Motor neuron (in vitro differentiated cells): ENCODE results near the gene ERAL1. TPM values are rescaled to one million over a fixed set of nuclear protein-coding genes. Genes with fewer than 3 reads are reported as not detected.

Experiments used
- ATAC-seq, 8 experiments: fragments of 200-7000 bp; cut with Tn5 transposase; replicated peaks in 6 of 8; 2 replicates each; pipeline ENCODE4 v1.8.0; 2021; ENCODE audit warnings: mild to moderate bottlenecking in 8 of 8, moderate library complexity in 8 of 8
- H3K27ac ChIP-seq, 2 donors: fragments of 250-450 bp; sonication (Bioruptor Pico); 2 replicates each; pipeline ENCODE4 v1.9.0; 2021; ENCODE audit warnings: antibody characterized with exemption in 2 of 2, mild to moderate bottlenecking in 2 of 2, moderate library complexity in 1 of 2
- H3K4me1 ChIP-seq, 2 donors: fragments of 250-450 bp; sonication (Bioruptor Pico); replicated peaks in 1 of 2; 2 replicates each; pipeline ENCODE4 v1.6.1; 2021; ENCODE audit warnings: antibody characterized with exemption in 2 of 2, mild to moderate bottlenecking in 2 of 2, moderate library complexity in 1 of 2
- H3K4me3 ChIP-seq, 5 donors: fragments of 250-450 bp; sonication (Bioruptor Pico); 2 replicates each; pipeline ENCODE4 v1.9.0; 2021; ENCODE audit warnings: antibody characterized with exemption in 5 of 5, mild to moderate bottlenecking in 5 of 5, moderate library complexity in 4 of 5
- WGBS, 10 experiments: fragments of 450-650 bp; shearing (Covaris generic); methylation state at CpG; one replicate each; pipeline ENCODE4 v1.0.0; 2022; 5-methylcytosine and 5-hydroxymethylcytosine counted together
- in situ Hi-C, 9 experiments: fragments of 400-800 bp; cut with MboI; loops; one replicate each; pipeline ENCODE4 v1.15.0; 2021; ENCODE audit warnings: low sequenced_read_pairs in 9 of 9, low pct_unique_long_range_greater_than_20kb in 2 of 9; ENCODE audit not compliant: unreplicated experiment in 9 of 9
- total RNA-seq, 8 experiments: library from RNA; unstranded; fragments of 300-600 nt; gene quantifications; 2 replicates each; pipeline versions ENCODE4 v1.2.3 to v1.2.4, GENCODE V29; 2022

ERAL1 gene
- total RNA-seq, result 10 to 100 TPM; 19.0 to 56.8 (median 26.9) TPM

DNA sequence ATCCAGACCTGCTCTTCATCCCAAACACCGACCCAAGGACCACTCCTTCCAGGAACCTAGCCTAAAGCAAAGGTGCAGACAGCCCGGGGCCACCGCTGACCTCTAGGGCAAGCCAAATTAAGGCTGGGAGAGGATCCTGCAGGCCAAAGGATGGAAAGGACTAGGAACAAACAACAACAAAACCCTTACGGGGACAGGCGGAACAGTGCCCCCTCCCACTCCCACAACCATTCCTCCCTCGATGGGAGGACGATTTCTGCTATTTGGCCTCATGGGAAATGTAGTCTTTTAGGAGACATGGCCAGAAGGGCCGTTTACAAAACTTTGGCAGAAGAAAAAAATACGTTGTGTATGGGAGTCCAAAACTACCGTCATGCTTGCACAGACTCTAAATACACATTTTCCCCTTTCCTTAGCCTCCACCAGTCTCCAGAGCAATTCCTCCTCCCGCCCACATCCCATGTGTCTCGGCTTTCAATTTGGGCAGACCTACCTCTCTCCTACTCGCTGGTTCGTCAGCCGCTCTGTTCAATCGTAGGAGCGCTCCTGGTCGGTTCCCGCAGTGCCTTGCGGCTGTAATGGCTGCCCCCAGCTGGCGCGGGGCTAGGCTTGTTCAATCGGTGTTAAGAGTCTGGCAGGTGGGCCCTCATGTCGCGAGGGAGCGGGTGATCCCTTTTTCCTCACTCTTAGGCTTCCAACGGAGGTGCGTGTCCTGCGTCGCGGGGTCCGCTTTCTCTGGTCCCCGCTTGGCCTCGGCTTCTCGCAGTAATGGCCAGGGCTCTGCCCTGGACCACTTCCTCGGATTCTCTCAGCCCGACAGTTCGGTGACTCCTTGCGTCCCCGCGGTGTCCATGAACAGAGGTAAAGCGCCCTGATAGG lies at the start of gene ERAL1:
ERAL1 (plus strand) TSS at position 560 of the 879 bp plus-strand sequence; CDS start at position 579, 19 bp downstream.
- peak; percentile 99 to 100 (median 100) for ATAC-seq
- Histone ChIP-seq H3K27ac (peak within 1 kb of the TSS; percentile 45 to 71), H3K4me3 (peak within 1 kb of the TSS; percentile 66 to 95 (median 90)), H3K4me1 (peaks cover 3 to 7% of the 10 kb centered on the region in 2 donors)
- 0 to 29% (median 4%) methylated on average over 2 to 38 of the region's 42 CpGs; no CpG with 5 or more reads in 1 of the 10 experiments for WGBS, 10 experiments
- in situ Hi-C loops, result loop anchor here in 1 of 9 experiments (25.0 kb wide), 1 partner anchor 92 kb away; no protein-coding TSS in a partner anchor

DNA sequence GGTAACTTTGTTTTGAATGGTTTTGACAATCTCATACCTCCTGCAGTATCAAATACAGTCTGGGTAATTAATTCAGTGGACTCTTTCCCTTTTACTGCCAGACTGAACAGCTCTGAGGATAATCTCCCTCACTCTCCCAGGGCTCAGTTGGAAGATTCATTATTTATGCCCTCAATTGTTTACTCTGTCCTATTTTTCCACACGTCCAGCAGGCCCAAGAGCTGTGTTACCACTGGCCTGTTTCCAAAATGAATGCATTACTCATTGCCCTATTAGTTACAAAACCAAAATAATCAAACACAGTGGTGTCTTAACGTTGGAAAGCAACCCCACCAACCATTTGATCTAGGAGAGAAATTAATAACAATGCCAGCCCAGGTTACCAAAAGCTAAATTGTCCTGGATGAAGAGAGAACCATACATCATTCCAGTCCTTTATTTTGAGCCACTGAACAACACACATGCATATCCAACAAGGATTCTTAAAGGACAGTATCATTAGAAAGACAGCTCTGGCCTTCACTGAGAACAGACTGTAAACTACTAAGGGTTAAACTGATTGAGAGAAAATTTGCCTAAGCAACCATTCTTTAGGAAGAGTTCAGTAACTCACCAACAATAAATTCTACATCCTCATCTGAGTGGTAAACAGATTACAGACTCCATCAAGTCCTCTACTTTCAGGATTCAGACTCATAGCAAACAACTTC lies 46.7 kb upstream of the ERAL1 start:
- peak in 2 of 8 experiments; percentile 1 to 8 for ATAC-seq
- Histone ChIP-seq H3K27ac (peak overlapping the region in 1 of 2 donors; percentile 11), H3K4me3 (peak overlapping the region in 1 of 5 donors; percentile 3), H3K4me1 (peaks cover 22 to 29% of the 10 kb centered on the region in 2 donors)
- WGBS, 10 experiments, result 0 to 20% (median 0%) methylated on average over 1 to 2 of the region's 2 CpGs; no CpG with 5 or more reads in 2 of the 10 experiments
- in situ Hi-C loops, result no loop called here

DNA sequence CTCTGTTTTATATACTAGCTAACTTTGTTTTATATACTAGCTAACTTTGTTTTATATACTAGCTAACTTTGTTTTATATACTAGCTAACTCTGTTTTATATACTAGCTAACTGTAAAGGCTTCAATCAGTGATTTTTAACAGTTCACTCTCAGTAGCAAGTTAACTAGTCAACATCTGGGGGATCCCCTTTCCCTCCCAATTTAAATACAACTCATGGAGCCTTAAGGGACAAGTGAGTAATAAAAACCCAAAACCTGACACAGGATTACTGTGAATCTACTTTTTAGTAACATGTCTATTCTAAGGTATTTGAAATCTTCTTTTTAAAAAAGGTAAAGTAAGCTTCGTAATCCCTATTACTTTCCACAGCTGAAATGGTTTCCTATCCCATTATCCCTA lies 44.4 kb upstream of the ERAL1 start:
- ATAC-seq, result no peak
- Histone ChIP-seq H3K27ac (no peak overlapping the region), H3K4me1 (peaks cover 22 to 31% of the 10 kb centered on the region in 2 donors), H3K4me3 (no peak overlapping the region)
- WGBS, 10 experiments, result 71 to 100% (median 100%) methylated on average over 1 of the region's 1 CpG; no CpG with 5 or more reads in 2 of the 10 experiments
- in situ Hi-C loops, result no loop called here

DNA sequence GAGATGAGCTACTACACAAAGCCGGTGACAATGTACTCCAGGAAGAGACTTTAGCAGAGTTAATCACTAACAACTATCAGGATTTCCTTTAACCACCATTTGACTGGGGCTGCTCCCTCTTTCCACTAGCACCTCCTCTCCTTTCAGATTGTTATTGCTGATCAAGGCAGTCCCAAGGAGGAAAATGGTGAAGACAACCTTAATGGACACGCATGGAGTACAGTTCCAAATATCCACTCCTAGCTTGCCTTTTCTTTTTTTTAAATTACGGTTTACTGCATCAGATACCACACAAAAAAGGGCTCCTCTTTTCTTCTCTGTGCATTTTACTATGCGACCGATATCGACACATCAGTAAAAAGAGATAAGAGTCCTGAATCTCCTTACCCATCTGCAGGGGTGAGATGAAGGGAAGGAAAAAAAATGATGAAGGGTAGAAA lies 43.1 kb upstream of the ERAL1 start:
- 0 to 25% (median 4%) methylated on average over 2 to 6 of the region's 6 CpGs; no CpG with 5 or more reads in 3 of the 10 experiments for WGBS, 10 experiments
- peak overlapping the region; percentile 29 to 65 for H3K27ac ChIP-seq
- in situ Hi-C loops, result no loop called here
- peaks cover 22 to 31% of the 10 kb centered on the region in 2 donors for H3K4me1 ChIP-seq
- ATAC-seq, result peak in 1 of 8 experiments; percentile 0
- H3K4me3 ChIP-seq, result peak overlapping the region; percentile 72 to 96 (median 79)

DNA sequence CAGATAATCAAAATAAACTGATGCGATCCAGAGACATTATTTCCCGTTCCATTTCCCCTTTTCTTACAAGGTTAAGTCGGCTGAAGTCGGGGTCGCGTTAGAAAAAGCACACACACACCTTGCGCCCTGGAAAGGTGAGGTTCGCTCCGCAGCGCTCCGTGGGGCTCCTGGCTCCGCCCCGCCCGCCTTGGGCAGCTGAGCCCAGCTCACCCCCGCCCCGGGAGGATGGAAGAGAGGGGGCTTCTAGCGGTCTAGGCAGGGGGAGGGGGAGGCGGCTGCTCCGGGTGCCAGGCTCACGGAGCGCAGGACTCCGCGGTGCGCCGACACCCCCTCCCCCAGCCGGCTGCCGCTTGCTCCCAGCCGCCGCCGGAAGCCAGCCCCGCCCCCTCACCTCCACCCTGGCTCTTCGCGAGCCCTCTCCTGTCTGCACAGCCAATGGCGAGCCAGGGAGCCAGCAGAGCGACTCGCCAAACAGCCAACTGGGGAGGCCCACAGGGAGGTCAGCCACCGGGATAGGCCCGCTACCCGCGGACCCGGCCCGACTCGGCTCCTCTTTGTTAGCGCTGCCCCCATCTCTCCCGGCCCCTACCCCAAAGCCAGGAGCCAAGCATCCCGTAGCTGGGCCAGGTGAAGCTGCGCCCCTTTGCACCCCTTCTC lies 42.6 kb upstream of the ERAL1 start:
- H3K4me1 ChIP-seq, result peaks cover 19 to 28% of the 10 kb centered on the region in 2 donors
- 0% methylated on average over 1 to 6 of the region's 47 CpGs; no CpG with 5 or more reads in 7 of the 10 experiments for WGBS, 10 experiments
- peak overlapping the region; percentile 72 to 96 (median 79) for H3K4me3 ChIP-seq
- ATAC-seq, result peak; percentile 97 to 99 (median 98)
- in situ Hi-C loops, result no loop called here
- peak overlapping the region; percentile 94 to 98 for H3K27ac ChIP-seq

DNA sequence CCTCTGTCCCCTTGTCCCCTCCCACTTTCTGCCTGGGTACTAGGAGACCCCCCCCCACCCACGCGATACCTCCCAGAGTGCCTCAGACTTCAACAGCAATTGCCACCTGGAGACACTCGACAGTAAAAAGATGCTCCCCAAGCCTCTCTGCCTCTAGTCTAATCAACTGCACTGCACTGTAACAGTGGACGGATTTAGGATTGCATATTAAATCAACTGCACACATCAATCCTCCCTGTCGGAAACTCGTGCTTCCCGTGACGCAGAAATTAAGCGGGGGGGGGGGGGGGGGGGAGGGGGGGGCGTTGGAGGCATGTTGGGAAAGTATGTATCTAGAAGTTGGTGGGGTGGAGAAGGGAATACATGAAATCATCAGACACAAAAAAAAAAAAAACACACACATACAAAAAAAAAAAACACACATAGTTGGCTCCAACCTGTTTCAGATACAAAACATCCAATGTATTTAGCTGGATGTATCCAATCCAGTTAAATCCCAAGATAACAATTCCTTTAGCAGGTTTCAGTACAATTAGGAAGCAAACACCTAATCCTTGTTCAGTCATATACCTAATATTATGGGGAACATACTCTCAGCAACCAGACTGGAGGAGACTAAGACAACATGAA lies 42.0 kb upstream of the ERAL1 start:
- in situ Hi-C loops, result no loop called here
- ATAC-seq, result peak; percentile 55 to 64 (median 61)
- H3K4me1 ChIP-seq, result peaks cover 15 to 22% of the 10 kb centered on the region in 2 donors
- H3K4me3 ChIP-seq, result peak overlapping the region; percentile 72 to 96 (median 79)
- WGBS, 10 experiments, result 0% methylated on average over 1 of the region's 10 CpGs; no CpG with 5 or more reads in 9 of the 10 experiments
- H3K27ac ChIP-seq, result peak overlapping the region; percentile 94 to 98

DNA sequence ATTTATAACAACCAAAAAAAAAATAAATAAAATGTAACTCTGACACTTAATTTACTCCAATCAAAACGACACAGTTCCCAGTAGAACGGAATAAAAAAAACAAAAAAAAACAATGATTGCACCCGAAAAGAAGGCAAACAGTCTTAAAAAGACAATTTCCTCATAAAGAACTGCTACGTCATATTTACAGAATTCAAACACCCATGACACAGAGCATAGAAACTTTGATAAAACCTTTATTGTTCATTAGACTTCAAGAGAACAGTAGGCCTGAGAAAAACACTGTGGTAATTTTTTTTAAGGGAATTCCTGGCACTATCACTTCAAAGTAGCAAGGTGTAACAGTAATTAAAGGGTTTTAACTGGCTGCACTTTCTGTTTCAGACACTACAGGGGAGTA lies 38.3 kb upstream of the ERAL1 start:
- in situ Hi-C loops, result no loop called here
- no peak overlapping the region for H3K4me3 ChIP-seq
- no peak overlapping the region for H3K27ac ChIP-seq
- 77 to 95% (median 85%) methylated on average over 1 to 4 of the region's 4 CpGs for WGBS, 10 experiments
- peaks cover 0 to 2% of the 10 kb centered on the region in 2 donors for H3K4me1 ChIP-seq
- no peak for ATAC-seq

DNA sequence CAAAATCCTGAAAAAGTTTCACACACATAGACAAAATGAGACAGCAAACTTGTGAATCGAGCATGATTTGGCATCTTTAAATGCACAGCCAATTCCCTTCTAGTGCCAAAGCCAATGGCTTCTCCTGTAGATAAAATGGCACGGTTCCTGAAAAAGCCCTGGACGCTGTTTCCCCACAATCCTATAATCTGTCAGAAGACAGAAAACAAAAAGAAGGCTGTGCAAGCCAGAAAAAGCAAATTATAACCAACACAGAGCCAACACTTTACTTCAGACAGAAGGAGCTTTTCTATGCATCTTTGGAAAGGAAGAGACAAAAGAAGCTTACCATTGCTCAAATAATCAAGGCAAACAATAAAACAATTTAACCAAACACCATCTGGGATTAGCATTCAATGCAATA lies 36.0 kb upstream of the ERAL1 start:
- Histone ChIP-seq H3K4me1 (no peaks in the 10 kb centered on the region), H3K4me3 (no peak overlapping the region), H3K27ac (no peak overlapping the region)
- in situ Hi-C loops, result no loop called here
- WGBS, 10 experiments, result 71 to 97% (median 88%) methylated on average over 1 to 3 of the region's 3 CpGs; no CpG with 5 or more reads in 1 of the 10 experiments
- no peak for ATAC-seq

DNA sequence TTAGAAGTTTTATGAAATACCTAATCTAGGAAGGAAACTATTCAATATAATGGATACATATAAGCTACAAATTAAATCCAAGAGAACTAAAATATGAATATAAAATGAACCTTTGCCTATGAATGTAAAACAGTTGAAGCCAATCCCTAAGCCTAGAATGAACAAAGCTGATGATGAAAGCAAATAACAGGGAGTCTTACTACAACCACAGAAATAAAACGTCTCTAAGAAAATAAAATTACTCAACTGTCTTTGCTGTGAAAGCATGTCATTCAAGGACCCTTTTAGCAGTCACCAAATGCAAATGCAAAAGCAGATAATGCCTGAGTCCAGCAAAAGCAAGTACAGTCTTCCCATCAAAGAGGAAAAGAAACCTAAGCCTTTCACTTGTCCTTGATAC lies 35.2 kb upstream of the ERAL1 start:
- Histone ChIP-seq H3K27ac (no peak overlapping the region), H3K4me3 (no peak overlapping the region), H3K4me1 (no peaks in the 10 kb centered on the region)
- in situ Hi-C loops, result no loop called here
- 0 to 70% (median 43%) methylated on average over 1 of the region's 1 CpG; no CpG with 5 or more reads in 2 of the 10 experiments for WGBS, 10 experiments
- ATAC-seq, result no peak

DNA sequence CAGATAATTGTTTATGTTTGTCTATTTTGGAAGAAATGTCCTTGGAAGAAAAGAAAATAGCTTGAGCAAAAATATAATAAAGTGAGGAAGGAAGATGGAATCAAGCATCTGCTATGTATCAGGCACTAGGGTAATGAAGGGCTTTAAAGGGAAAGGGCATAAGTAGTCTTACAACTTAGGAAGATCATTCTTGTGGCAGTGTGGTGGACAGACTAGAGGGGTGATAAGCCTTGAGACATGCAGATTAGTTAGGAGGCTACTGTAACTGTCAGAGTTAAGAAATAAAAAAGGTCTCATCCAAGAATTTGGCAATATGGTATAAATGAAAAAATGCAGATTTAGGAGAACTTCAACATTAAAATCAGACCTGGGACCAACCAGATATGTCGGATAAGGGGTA lies 27.1 kb upstream of the ERAL1 start:
- WGBS, 10 experiments, result 71 to 100% (median 94%) methylated on average over 1 of the region's 1 CpG; no CpG with 5 or more reads in 4 of the 10 experiments
- in situ Hi-C loops, result no loop called here
- H3K4me3 ChIP-seq, result no peak overlapping the region
- no peak overlapping the region for H3K27ac ChIP-seq
- no peak for ATAC-seq
- no peaks in the 10 kb centered on the region for H3K4me1 ChIP-seq

DNA sequence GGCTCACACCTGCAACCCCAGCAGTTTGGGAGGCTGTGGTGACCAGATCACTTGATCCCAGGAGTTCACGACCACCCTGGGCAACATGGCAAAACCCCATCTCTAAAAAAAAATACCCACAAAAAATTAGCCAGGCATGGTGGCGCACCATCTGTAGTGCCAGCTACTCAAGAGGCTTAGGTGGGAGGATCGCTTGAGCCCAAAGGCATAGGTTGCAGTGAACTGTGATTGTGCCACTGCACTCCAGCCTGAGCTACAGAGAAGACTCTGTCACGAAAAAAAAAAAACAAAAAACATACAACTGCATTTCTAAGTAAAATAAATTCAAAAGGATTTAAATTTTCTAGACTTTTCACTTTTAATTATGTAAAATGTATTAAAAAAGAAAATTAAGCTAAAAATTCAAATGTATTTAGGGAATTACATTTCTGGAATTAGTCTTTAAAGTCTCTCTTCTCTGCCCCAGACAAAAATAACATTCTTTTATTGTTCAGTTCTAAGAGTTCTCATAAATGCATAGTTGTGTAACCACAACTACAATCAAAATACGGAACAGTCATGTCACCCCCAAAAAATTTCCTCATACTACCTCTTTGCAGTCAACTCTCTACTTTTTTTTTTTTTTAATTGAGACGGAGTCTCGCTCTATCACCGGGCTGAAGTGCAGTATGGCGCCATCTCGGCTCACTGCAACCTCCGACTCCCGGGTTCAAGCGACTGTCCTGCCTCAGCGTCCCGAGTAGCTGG lies 26.3 kb upstream of the ERAL1 start:
- no peak overlapping the region for H3K4me3 ChIP-seq
- H3K4me1 ChIP-seq, result no peaks in the 10 kb centered on the region
- ATAC-seq, result no peak
- no peak overlapping the region for H3K27ac ChIP-seq
- in situ Hi-C loops, result no loop called here
- 59 to 97% (median 91%) methylated on average over 3 to 13 of the region's 15 CpGs for WGBS, 10 experiments

DNA sequence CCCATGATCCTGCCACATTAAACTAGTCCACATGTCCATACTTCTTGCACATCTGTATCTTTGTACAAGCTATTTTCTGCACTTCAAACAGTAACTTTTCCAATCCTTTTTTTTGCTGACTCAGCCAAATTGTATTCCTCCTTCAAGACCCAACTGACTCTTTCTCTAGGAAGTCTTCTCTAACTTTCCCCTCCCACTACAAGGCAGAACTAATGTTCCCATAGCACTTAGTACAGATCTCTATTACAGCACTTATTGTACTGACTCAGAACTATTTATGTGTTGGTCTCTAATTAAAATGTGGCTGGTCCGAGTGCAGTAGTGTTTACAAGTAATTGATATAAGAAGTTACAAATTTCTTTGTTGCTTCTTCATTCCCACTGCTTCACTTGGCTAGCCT lies 20.4 kb upstream of the ERAL1 start:
- no peaks in the 10 kb centered on the region for H3K4me1 ChIP-seq
- in situ Hi-C loops, result no loop called here
- no peak for ATAC-seq
- no peak overlapping the region for H3K4me3 ChIP-seq
- WGBS, 10 experiments, result 86 to 100% (median 100%) methylated on average over 1 of the region's 1 CpG; no CpG with 5 or more reads in 5 of the 10 experiments
- H3K27ac ChIP-seq, result no peak overlapping the region
